Ecto neural progenitor cell (in vitro differentiated cells): ENCODE measurements around the gene MTHFD2L.

ENCODE experiments used
- DNase-seq: peaks from one replicate; pipeline ENCODE4 v3.0.0-alpha.2; 2018; ENCODE audit warnings: low spot score

The MTHFD2L gene

DNA sequence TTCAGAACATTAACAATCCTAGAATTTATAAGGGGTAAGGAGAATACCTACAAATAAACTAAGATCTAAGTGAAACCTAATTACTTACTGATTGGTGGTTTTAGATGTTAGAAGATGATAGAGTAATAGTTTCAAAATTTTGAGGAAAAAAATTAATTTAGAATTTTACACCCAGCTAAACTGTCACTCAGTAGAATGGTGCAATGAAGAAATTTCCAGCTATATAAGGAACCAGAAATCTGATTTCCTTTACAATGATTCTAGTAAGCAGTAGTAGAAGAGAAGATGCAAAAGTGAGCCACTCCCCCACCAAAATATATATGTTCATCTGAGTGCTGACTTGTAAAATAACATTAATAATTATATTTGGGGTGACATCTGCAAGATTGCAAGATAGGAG, 95.0 kb downstream of the MTHFD2L start:
- DNase-seq = no peak

DNA sequence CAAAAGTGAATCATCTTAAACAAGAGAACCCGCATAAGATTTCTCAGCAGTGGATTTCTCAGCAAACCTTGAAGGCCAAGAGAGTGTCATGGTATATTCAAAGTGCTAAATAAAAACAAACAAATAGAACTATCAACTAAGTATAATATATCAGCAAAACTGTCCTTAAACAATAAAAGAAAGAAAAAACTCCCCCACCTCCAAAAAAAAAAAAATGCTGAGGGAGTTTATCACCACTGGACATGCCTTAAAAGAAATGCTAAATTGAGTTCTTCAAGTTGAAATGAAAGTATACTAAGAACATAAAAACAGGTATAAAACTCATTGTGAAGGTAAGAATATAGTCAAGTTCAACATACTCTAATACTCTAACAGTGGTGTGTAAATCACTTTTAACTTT, 96.5 kb downstream of the MTHFD2L start:
- no peak for DNase-seq

DNA sequence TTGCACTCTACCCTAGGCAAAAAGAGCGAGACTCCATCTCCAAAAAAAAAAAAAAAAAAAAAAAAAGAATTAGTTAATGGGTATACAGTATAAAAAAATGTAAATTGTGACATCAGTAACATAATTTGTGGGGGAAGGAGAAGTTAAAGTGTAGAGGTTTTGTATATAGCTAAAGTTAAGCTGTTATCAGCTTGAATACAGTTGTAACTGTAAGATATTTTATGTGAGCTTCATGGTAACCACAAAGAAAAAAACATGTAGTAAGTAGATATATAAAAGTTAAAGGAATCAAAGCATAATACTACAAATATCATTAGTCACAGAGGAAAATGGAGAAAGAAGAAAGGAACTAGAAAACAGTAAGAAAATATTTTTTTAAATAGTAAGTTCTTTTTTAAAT, 97.2 kb downstream of the MTHFD2L start:
- no peak for DNase-seq

DNA sequence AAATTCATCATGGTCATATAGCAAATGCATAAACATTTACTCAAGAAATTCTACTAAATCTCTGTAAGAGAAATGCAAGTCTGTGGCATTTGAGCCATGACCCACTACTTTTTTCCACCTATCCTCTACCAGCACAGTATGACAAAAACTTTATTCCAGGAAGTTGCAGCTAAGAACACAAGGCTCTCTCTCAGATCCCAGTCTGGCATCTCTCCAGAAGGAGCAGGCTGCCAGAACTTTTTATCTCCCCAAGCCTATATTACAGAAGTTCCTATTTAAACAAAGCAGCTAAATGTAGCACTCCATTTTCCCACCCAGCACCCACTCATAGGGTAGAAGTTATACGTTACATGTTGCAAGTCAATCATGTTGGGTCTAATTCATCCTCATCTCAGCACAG, 101.0 kb downstream of the MTHFD2L start:
- no peak for DNase-seq

GRCh38 chr4:74260036-74260435, 102.1 kb downstream of the MTHFD2L start:
- no peak for DNase-seq

GRCh38 chr4:74262522-74262921, 104.6 kb downstream of the MTHFD2L start:
- DNase-seq = no peak

- DNase-seq = no peak
These were observed 105.6 kb downstream of the MTHFD2L start for GRCh38 chr4:74263551-74263950.

DNA sequence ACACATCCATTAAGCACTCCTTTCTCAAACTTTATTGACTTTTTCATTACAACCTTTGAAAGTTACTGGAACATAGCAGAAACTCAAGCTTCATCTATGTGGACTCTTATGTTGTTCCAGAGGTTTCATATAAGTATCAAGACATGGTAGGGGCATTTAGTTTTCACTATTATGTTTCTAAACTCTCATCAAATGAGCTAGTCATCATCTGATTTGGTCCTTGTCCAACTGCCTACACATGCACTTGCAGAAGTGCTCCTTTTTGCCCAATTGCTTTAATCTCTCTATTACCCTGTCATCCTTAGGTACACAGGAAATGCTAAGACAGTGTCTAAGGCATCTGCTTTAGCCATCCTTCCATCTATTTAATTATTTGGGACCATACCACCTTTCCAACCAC, 108.2 kb downstream of the MTHFD2L start:
- no peak for DNase-seq

- no peak for DNase-seq
These were observed 110.2 kb downstream of the MTHFD2L start for GRCh38 chr4:74267998-74268606.

DNA sequence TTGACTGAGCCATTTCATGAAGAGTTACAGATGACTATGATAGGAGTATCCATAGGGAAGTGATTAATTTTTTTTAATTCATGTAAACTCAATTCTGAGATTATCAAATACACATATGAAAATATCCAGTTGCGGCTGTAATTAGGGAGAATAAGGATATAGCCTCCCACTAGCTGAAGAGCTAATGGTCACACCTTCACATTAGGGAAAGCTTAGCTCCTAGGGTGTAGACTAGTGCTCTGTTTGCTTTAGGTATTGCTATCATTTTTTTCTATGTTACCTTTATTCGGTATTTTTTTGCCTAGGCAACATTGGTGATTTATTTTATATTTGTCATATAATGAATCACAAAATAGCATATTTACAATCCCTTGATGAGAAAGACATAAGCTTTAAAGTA, 110.7 kb downstream of the MTHFD2L start:
- no peak for DNase-seq

DNA sequence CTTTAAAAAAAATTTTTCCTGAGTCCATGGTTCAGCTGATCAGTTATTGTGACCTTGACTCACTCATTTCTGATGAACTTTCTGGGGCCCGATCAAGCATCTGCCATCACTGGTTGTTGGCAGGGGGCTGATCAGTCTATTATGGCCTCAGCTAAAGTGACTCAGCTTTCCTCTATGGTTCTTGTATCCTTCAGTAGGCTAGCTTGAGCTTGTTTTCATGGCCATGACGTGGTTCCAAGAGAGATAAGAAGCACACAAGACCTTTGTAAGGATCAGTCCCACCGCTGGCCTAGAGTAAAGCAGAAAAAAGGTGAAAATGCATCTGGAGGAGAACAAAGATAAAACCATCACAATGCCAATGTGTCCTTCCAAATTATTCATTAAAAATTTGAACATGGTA, 120.6 kb downstream of the MTHFD2L start:
- DNase-seq = no peak

GRCh38 chr4:74279716-74280115, 121.8 kb downstream of the MTHFD2L start:
- DNase-seq = no peak

- DNase-seq = no peak
These were observed 125.0 kb downstream of the MTHFD2L start for GRCh38 chr4:74282926-74283325.

GRCh38 chr4:74283614-74284013, 125.7 kb downstream of the MTHFD2L start:
- DNase-seq = no peak

GRCh38 chr4:74284053-74284452, 126.1 kb downstream of the MTHFD2L start:
- DNase-seq = no peak

DNA sequence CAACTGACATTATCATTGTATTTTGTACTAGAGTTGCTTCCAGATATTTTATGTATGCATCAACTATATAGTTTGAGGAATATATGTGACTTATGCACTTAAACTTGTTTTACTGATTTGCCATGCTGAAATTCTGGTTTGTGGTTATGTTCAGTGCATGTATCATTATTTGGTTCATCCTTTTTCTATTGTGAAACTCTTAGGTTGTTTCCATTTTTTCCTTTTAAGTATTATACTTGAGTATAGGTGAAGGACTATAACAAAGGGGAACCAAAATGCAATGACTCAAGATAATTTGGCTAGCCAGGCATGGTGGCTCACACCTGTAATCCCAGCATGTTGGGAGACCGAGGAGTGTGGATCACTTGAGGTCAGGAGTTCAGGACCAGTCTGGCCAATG, 129.2 kb downstream of the MTHFD2L start:
- DNase-seq = no peak

DNA sequence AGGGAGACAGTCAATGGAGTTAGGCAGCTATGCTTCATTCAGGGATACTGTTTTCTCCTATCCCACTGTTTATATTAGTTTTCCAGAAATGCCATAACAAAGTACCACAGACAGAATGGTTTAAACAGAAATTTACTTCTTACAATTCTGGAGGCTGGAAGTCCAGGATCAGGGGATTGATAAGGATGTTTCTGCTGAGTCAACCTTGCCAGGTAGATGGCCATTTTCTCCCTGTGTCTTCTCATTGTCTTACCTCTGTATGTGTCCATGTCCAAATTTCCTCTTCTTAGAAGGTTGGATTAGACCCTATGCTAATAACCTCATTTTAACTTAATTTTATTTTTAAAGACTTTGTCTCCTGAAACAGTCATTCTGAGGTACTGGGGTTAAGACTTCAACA, 129.9 kb downstream of the MTHFD2L start:
- DNase-seq = no peak

- no peak for DNase-seq
These were observed 133.6 kb downstream of the MTHFD2L start for GRCh38 chr4:74291471-74291870.

DNA sequence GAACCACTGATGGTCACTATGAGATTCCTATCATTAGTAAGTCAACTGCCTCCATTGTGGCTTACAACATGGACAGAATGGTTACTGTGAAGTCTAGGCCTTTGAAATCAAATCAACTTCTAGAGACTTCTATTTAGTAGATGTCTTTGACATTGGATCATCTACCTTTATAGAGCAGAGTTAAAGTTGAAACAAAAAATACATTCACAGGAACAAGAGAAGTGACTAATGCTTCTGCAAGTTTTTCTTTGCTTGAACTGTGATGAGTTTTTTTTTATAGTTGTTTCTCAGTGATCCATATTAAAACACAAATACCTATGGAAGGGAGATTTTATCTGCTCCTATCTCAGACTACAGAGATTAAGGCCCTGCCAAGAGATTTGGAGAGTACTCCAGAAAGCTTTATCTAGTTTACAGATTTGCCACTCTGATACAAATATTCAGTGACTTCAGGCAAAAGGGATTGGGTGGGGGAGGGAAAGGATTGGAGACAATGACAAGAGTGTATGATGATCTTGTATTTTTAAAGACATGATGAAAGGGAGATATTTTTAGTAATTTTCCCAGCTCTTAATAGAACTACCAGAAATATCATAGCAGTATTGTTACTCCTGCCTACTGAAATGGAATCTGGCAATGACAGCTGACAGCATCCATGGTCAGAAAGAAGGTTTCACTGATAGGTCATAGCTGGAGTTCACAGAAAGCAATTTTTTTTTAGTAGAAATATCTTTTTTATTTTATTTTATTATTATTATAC, 134.4 kb downstream of the MTHFD2L start:
- DNase-seq = no peak

- DNase-seq = no peak
These were observed 135.6 kb downstream of the MTHFD2L start for GRCh38 chr4:74293558-74293957.

DNA sequence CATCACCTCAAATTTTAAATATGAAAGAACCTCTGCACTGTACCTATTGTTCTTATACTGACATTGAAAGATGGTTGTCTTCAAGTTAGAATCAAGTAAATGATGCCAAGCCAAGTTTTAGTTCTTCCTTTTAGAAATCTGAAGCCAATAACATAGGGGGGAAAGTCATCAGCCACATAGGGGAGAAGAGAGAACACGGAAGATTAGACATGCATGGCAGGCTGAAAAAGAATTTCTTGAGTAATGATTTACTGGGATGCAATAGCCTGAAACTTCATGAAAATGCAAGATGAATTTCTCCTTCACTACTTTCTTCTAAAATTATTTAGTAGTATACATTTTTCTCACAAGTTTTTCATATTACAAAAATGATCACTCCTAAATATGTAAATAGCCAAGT, 136.8 kb downstream of the MTHFD2L start:
- DNase-seq = no peak

- no peak for DNase-seq
These were observed 139.6 kb downstream of the MTHFD2L start for GRCh38 chr4:74297539-74297938.

DNA sequence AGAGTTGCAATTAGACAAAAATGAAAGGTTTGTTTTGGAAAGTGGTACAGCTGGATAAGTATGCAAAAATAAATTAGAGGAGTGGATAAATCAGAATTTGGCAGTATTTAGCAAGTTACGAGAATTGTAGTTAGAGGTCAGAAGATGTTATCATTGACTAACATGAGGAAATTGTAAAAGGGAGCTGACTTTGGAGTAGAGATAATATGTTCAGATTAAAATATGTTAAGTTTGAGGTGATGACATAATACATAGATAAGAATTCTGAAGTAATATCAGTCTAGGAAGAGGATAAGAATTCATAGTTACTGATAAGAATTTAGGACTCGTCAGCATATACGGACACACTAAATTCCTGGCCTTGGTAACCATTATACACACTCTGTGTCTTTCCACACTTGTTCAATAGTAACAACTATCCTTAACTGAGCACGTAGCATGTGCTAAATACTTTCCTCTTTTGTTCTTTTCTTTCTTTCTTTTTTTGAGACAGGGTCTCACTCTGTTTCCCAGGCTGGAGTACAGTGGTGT, 146.2 kb downstream of the MTHFD2L start:
- DNase-seq = no peak

GRCh38 chr4:74305000-74305399, 147.1 kb downstream of the MTHFD2L start:
- no peak for DNase-seq
